ENCODE results near the gene MAP2K3. TPM values are rescaled to one million over a fixed set of nuclear protein-coding genes. Genes with fewer than 3 reads are reported as not detected.
A peak's percentile ranks its signal among the peaks of the same experiment; 100 is the strongest.
"Not testable (repeated sequence)": the region's sequence is repeated elsewhere in the genome, so short reads cannot be mapped to it uniquely, and the experiment has no call there.

MAP2K3 gene
- total RNA-seq, 1 donor from 2014 or later: 55.2 TPM

- peak; percentile 18 for DNase-seq
- intact Hi-C loops (cut with DNase I); H3K9me3 ChIP-seq; H3K27ac ChIP-seq; H3K27me3 ChIP-seq (ENCODE audit: low read depth); ATAC-seq; H3K4me3 ChIP-seq; H3K4me1 ChIP-seq: not testable (repeated sequence)
- peaks cover 73% of the 10 kb centered on the region for H3K36me3 ChIP-seq
Measured at GRCh38 chr17:21308931-21309381, 24.4 kb downstream of the MAP2K3 start.

- ATAC-seq; H3K27me3 ChIP-seq (ENCODE audit: low read depth); H3K4me1 ChIP-seq; H3K9me3 ChIP-seq; DNase-seq; H3K4me3 ChIP-seq; intact Hi-C loops (cut with DNase I): not testable (repeated sequence)
- Histone ChIP-seq H3K36me3 (peaks cover 73% of the 10 kb centered on the region), H3K27ac (peak overlapping the region; percentile 11)
Measured at GRCh38 chr17:21310061-21310765, 25.7 kb downstream of the MAP2K3 start.

GRCh38 chr17:21310766-21311602 lies 26.5 kb downstream of the MAP2K3 start:
- H3K9me3 ChIP-seq; ATAC-seq; intact Hi-C loops (cut with DNase I); H3K4me3 ChIP-seq; DNase-seq; H3K27me3 ChIP-seq (ENCODE audit: low read depth); H3K4me1 ChIP-seq: not testable (repeated sequence)
- Histone ChIP-seq H3K27ac (peak overlapping the region; percentile 11), H3K36me3 (peaks cover 68% of the 10 kb centered on the region)

- TF ChIP-seq CTCF (IDR thresholded peaks at IDR 0.05): no peak
- no peak overlapping the region for H3K27ac ChIP-seq
- peaks cover 54% of the 10 kb centered on the region for H3K36me3 ChIP-seq
- peaks cover 8% of the 10 kb centered on the region for H3K9me3 ChIP-seq
- H3K4me1 ChIP-seq: no peaks in the 10 kb centered on the region
- intact Hi-C loops (cut with DNase I): no loop called here
- no peak overlapping the region for H3K4me3 ChIP-seq
- no peaks in the 10 kb centered on the region for H3K27me3 ChIP-seq (ENCODE audit: low read depth)
- ATAC-seq (no peak), DNase-seq (no peak)
Measured at GRCh38 chr17:21313320-21313719, 28.8 kb downstream of the MAP2K3 start.

GRCh38 chr17:21313761-21314160 lies 29.2 kb downstream of the MAP2K3 start:
- H3K27me3 ChIP-seq (ENCODE audit: low read depth); H3K9me3 ChIP-seq; intact Hi-C loops (cut with DNase I); H3K4me1 ChIP-seq; H3K27ac ChIP-seq; H3K4me3 ChIP-seq; ATAC-seq; DNase-seq: not testable (repeated sequence)
- peaks cover 50% of the 10 kb centered on the region for H3K36me3 ChIP-seq

DNA sequence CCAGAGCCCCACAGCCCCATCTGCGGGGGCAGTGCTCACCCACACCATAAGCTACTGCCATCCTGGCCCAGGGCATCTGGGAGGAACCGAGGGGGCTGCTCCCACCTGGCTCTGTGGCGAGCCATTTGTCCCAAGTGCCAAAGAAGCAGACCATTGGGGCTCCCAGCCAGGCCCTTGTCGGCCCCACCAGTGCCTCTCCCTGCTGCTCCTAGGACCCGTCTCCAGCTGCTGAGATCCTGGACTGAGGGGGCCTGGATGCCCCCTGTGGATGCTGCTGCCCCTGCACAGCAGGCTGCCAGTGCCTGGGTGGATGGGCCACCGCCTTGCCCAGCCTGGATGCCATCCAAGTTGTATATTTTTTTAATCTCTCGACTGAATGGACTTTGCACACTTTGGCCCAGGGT lies 29.8 kb downstream of the MAP2K3 start:
- ATAC-seq; H3K4me1 ChIP-seq; H3K4me3 ChIP-seq; intact Hi-C loops (cut with DNase I); H3K9me3 ChIP-seq; DNase-seq; H3K27me3 ChIP-seq (ENCODE audit: low read depth); H3K27ac ChIP-seq: not testable (repeated sequence)
- H3K36me3 ChIP-seq: peaks cover 45% of the 10 kb centered on the region

DNA sequence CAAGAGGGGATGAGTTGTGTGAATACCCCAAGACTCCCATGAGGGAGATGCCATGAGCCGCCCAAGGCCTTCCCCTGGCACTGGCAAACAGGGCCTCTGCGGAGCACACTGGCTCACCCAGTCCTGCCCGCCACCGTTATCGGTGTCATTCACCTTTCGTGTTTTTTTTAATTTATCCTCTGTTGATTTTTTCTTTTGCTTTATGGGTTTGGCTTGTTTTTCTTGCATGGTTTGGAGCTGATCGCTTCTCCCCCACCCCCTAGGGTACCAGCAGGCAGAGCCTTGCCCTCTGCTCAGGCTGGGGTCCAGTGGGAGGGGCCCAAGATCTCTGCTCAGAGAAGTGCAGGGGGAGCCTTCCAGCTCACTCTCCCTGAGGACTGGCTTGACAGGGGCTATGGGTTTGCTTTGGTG lies 30.2 kb downstream of the MAP2K3 start:
- DNase-seq; H3K4me1 ChIP-seq; H3K27ac ChIP-seq; intact Hi-C loops (cut with DNase I); H3K9me3 ChIP-seq; H3K27me3 ChIP-seq (ENCODE audit: low read depth); H3K4me3 ChIP-seq; ATAC-seq: not testable (repeated sequence)
- peaks cover 40% of the 10 kb centered on the region for H3K36me3 ChIP-seq

GRCh38 chr17:21315246-21316000 lies 30.9 kb downstream of the MAP2K3 start:
- H3K27me3 ChIP-seq (ENCODE audit: low read depth); intact Hi-C loops (cut with DNase I); DNase-seq; H3K4me1 ChIP-seq; H3K27ac ChIP-seq; H3K9me3 ChIP-seq; H3K4me3 ChIP-seq; ATAC-seq: not testable (repeated sequence)
- peaks cover 33% of the 10 kb centered on the region for H3K36me3 ChIP-seq
